Measurements from ENCODE around the gene CDC42EP4. TPM values are rescaled to one million over a fixed set of nuclear protein-coding genes. Genes with fewer than 3 reads are reported as not detected.
A peak's percentile ranks its signal among the peaks of the same experiment; 100 is the strongest.

CDC42EP4 gene
- total and polyA plus RNA-seq, 10 of the 15 experiments (the other 5 are each of a cell fraction or from before 2014, with no cell fraction given), result 0.05 to 7.1 (median 2.7) TPM

GRCh38 chr17:73292031-73292531, 19.7 kb downstream of the CDC42EP4 start:
- Histone ChIP-seq H3K36me3 (ENCODE audit: control insufficient read depth in 2 of 2, insufficient read depth in 2 of 2, low read length in 1 of 2) (no peaks in the 10 kb centered on the region; a peak in 1 of 4 replicates), H3K27ac (ENCODE audit: control insufficient read depth, insufficient read depth) (peak overlapping the region; percentile 87), H4K20me1 (ENCODE audit: control insufficient read depth, insufficient read depth) (no peaks in the 10 kb centered on the region), H3K4me1 (ENCODE audit: control insufficient read depth, insufficient read depth, low read length) (peaks cover 27% of the 10 kb centered on the region), H3K79me2 (ENCODE audit: control insufficient read depth, insufficient read depth, low read length) (peaks cover 10% of the 10 kb centered on the region), H3K9me3 (replicated peaks; ENCODE audit: control insufficient read depth, insufficient read depth, low read length) (no peaks in the 10 kb centered on the region), H2AFZ (ENCODE audit: control insufficient read depth, low read depth, low read length) (no peak overlapping the region), H3K9ac (ENCODE audit: control insufficient read depth, insufficient read depth, low read length) (peak overlapping the region; percentile 73; the same call in 1 of the 2 replicates), H3K27me3 (replicated peaks in 1 of 2; ENCODE audit: control insufficient read depth in 2 of 2, insufficient read depth in 2 of 2, low read length in 1 of 2) (no peaks in the 10 kb centered on the region), H3K4me2 (ENCODE audit: control insufficient read depth, insufficient read depth) (peak overlapping the region; percentile 88; the same call in 1 of the 2 replicates), H3K4me3 (no peak overlapping the region)
- POLR2A ChIA-PET, result interaction anchor here (1.0 to 3.9 kb wide), 7 partner anchors 8 to 71 kb away, joined by 3 to 28 read pairs (median 7); no protein-coding TSS in a partner anchor
- WGBS (ENCODE audit: insufficient coverage, insufficient replicate concordance, low lambda C conversion rate, missing lambda C conversion rate), result 69% methylated on average over 12 of the region's 12 CpGs
- ATAC-seq, result peak; percentile 6
- no peak for FAIRE-seq
- BruUV-seq (replicated peaks), result no TSS peak
- intact Hi-C loops (cut with micrococcal nuclease; ENCODE audit: unreplicated experiment) (no loop called here), in situ Hi-C loops (cut with MboI) (no loop called here)
- SMC1A ChIA-PET (ENCODE audit: uncharacterized antibody, unreplicated experiment), result interaction anchor here (0.6 to 2.9 kb wide), 9 partner anchors 10 to 101 kb away, joined by 3 to 21 read pairs (median 6); no protein-coding TSS in a partner anchor
- CTCF ChIA-PET, result interaction anchor here (1.1 to 3.8 kb wide), 6 partner anchors 10 to 88 kb away, joined by 3 to 28 read pairs (median 6); partner anchors contain the start of gene CDC42EP4
- RAD21 ChIA-PET (ENCODE audit: unreplicated experiment), result interaction anchor here (0.8 to 1.9 kb wide), 11 partner anchors 8 to 55 kb away, joined by 3 to 16 read pairs (median 5); partner anchors contain the start of gene CDC42EP4
- no peak for DNase-seq (ENCODE audit: low read depth, low spot score)
- no peak for TF ChIP-seq BCLAF1 (IDR thresholded peaks at IDR 0.05)
- TF ChIP-seq HCFC1 (IDR thresholded peaks at IDR 0.05; ENCODE audit: low read length), result no peak
- TF ChIP-seq ATF7 (IDR thresholded peaks at IDR 0.05; ENCODE audit: low read depth), result no peak
- TF ChIP-seq CHD1 (IDR thresholded peaks at IDR 0.05; ENCODE audit: low read depth, low read length), result no peak
- no peak for TF ChIP-seq HDAC6 (IDR thresholded peaks at IDR 0.05; ENCODE audit: unreplicated experiment)

Measured in GM12878 (cell line).